ENCODE measurements around the gene ZNF407. TPM values are rescaled to one million over a fixed set of nuclear protein-coding genes. Genes with fewer than 3 reads are reported as not detected.

ZNF407 gene
- total RNA-seq, 1 donor from 2014 or later: 13.5 TPM

- no peak for DNase-seq (ENCODE audit: low read depth, low spot score)
Measured at GRCh38 chr18:75003764-75004690, 406.4 kb downstream of the ZNF407 start.

GRCh38 chr18:75005626-75006025, 408.0 kb downstream of the ZNF407 start:
- no peak for DNase-seq (ENCODE audit: low read depth, low spot score)

GRCh38 chr18:75008186-75008585, 410.5 kb downstream of the ZNF407 start:
- DNase-seq (ENCODE audit: low read depth, low spot score): no peak

DNA sequence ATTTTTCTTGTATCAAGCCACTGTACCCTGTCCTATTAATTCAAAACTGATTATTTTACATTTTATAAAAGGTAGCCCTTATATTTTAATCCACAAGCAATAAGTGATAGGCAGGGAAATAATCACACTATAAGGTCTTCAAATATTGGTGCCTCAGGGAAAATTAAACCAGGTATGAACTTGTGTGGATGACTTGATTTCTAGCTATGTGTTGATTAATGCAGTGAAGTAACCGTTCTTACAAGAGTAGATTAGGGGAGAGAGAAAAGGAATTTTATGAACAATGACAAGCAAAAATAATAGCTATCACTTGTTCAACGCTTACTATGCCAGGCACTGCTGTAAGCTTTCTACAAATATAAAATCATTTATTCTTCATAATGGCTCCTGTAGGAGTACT, 411.6 kb downstream of the ZNF407 start:
- no peak for DNase-seq (ENCODE audit: low read depth, low spot score)

- DNase-seq (ENCODE audit: low read depth, low spot score): no peak
Measured at GRCh38 chr18:75009878-75010277, 412.2 kb downstream of the ZNF407 start.

GRCh38 chr18:75010278-75010677, 412.6 kb downstream of the ZNF407 start:
- no peak for DNase-seq (ENCODE audit: low read depth, low spot score)

DNA sequence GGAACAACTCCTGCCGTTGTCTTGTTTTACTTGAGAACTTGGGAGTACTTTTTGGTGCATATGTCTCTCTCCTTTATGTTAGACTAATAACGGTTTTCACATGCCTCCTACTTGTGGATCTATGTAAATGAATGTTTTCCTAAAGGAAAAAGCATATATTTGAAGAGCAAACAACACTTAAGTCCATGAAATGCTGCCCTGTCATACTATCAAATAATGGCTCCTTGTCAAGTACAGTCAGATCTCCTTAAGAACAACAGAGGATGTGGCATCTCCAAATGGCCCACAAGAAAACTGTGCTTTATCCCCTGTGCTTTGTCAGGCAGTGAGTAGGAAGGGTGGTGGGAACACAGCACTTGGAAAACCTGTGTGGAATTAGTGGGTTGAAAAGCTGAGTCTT, 413.0 kb downstream of the ZNF407 start:
- no peak for DNase-seq (ENCODE audit: low read depth, low spot score)

GRCh38 chr18:75016025-75016717, 418.5 kb downstream of the ZNF407 start:
- DNase-seq (ENCODE audit: low read depth, low spot score): no peak

GRCh38 chr18:75023473-75023872, 425.8 kb downstream of the ZNF407 start:
- DNase-seq (ENCODE audit: low read depth, low spot score): no peak

- no peak for DNase-seq (ENCODE audit: low read depth, low spot score)
Measured at GRCh38 chr18:75024871-75025270, 427.2 kb downstream of the ZNF407 start.

GRCh38 chr18:75025573-75025972, 427.9 kb downstream of the ZNF407 start:
- no peak for DNase-seq (ENCODE audit: low read depth, low spot score)

DNA sequence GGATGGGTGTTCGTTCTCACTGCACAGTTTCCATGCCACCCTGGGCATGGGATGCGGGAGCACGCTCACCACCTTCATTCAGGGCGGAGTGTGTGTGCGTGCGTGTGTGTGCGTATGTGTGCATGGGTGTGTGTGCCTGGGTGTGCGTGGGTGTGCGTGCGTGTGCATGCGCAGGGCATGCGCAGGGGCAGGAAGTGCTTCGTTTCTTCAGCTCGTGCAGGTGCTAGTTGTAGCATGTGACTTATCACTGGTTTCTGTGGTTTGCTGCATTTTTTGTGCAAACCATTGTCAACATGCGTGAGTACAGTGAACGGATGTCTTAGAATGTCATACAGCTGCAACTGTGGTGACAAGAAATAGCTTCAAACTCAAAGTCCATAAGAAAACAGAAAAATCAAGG, 431.8 kb downstream of the ZNF407 start:
- DNase-seq (ENCODE audit: low read depth, low spot score): no peak

- DNase-seq (ENCODE audit: low read depth, low spot score): no peak
Measured at GRCh38 chr18:75031717-75032317, 434.1 kb downstream of the ZNF407 start.

GRCh38 chr18:75033516-75033915, 435.8 kb downstream of the ZNF407 start:
- DNase-seq (ENCODE audit: low read depth, low spot score): no peak

DNA sequence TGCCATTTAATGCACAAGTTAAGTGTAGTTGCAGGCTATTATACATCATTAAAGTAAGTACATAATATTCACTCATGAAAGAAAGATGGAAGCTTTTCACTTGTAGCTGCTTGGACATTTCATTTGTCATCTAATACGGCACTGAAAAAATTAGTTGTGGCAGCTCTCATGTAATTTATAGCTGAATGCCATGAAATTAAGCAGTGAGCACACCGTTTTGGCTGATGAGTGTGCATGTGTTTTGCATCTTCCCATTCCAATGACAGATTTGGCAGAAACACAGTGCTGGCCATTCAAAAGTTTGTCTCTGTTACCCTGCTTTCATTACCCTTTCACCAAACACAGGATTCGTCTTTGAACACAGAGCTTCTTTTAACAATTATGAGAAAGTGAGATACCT, 437.3 kb downstream of the ZNF407 start:
- no peak for DNase-seq (ENCODE audit: low read depth, low spot score)

DNA sequence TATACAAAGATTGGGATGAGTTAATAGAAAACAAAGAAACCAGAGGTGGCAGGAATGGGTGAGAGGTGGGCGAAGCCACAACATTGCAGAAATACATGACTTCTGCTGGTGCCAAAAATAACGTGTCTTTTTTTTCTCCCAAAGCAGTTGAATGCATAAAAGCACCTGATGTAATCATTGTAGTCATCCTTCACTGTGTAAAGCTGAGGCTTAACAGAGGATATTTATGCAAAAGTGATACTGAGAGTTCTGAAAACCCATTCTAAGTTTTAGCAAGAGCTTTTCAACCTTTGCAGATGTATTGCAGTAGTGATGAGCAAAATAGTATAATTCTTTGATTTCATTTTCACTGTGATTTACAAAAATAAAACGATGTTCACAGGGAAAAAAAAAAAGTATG, 438.3 kb downstream of the ZNF407 start:
- DNase-seq (ENCODE audit: low read depth, low spot score): no peak

DNA sequence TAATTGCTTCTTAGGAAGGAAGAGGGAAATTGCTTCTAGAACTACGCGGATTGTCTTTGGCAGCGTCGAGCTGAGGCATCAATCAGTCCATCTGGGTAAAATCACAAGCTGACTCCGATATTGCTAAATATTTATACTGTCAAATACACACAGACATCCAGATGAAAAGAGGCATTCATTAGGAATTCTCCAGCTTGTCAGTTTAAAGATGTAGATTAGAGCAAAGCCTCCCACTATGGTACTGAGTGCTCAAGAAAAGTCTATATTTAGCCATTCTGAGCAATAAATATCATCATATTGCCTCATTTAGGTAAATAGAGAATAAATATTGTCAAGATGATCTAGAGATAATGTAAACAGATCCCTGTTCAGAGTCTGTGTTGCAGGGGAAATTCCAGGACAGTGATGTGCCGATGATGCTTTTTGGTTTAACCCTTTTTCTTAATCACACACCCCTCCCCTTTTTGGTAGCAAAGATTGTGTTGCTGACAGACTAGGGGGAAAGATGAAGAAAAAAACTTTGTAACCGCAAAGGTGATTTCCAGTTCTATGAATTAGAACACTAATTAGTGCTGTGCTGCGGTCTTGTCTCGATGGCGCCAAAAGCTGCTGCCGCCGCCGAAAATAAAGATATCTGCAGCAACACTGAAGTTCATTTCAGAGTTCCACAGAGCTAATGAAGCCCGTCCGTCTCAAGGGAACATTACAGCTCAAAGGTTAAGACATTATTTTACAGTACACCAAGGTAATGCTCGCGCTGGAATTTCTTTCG, 439.4 kb downstream of the ZNF407 start:
- DNase-seq (ENCODE audit: low read depth, low spot score): no peak

GRCh38 chr18:75037689-75037955, 440.0 kb downstream of the ZNF407 start:
- no peak for DNase-seq (ENCODE audit: low read depth, low spot score)

DNA sequence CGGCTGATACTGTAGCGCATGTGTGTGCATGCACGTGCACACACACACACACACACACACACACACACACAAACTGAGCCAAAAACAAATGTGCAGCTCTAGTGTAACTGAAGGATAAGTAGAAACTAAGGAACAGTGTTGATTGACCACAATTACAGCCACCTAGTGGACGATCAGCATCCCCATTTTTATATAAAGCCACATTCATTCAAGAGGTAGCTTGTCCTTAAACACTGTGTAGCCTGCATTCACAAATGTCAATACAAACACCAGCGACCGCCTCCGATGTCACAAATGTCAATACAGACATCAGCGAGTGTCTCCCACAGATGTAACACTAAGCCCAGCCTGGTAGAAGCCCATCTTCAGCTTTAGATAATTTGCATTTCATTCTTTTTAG, 443.9 kb downstream of the ZNF407 start:
- no peak for DNase-seq (ENCODE audit: low read depth, low spot score)

- no peak for DNase-seq (ENCODE audit: low read depth, low spot score)
Measured at GRCh38 chr18:75043478-75043877, 445.8 kb downstream of the ZNF407 start.

- no peak for DNase-seq (ENCODE audit: low read depth, low spot score)
Measured at GRCh38 chr18:75044296-75044695, 446.6 kb downstream of the ZNF407 start.

GRCh38 chr18:75044791-75045190, 447.1 kb downstream of the ZNF407 start:
- DNase-seq (ENCODE audit: low read depth, low spot score): no peak

Measured in pulmonary artery endothelial cell (primary cell).